OCI-LY3 (cell line): ENCODE data around the gene RIOX2.
A peak's percentile ranks its signal among the peaks of the same experiment; 100 is the strongest.

Experiments used
- H2AFZ ChIP-seq: fragments of 200-600, 300-600 bp; shearing (Covaris generic); 2 replicates; pipeline ENCODE4 v1.6.0; 2014; ENCODE audit warnings: antibody characterized with exemption, low read depth, low read length
- H3K27ac ChIP-seq: fragments of 200-600, 300-600 bp; sonication (generic); 2 replicates; pipeline ENCODE4 v1.5.1; 2014; ENCODE audit warnings: mild to moderate bottlenecking, low read length, moderate library complexity, mixed read lengths
- H3K27me3 ChIP-seq: fragments of 200-600, 300-600 bp; sonication (generic); 2 replicates; pipeline ENCODE4 v1.6.1; 2014; ENCODE audit warnings: low read depth, low read length, mixed read lengths
- H3K36me3 ChIP-seq: fragments of 200-600, 300-600 bp; sonication (generic); replicated peaks from 2 replicates; pipeline ENCODE3; 2014; ENCODE audit warnings: low read depth, low read length, mixed read lengths
- H3K4me1 ChIP-seq: fragments of 300-600, 200-600 bp; sonication (generic); 2 replicates; pipeline ENCODE4 v1.6.1; 2014; ENCODE audit warnings: low read length, mixed read lengths
- H3K4me2 ChIP-seq: fragments of 200-600, 300-600 bp; sonication (generic); 2 replicates; pipeline ENCODE4 v1.6.1; 2014; ENCODE audit warnings: low read length, mixed read lengths
- H3K4me3 ChIP-seq: fragments of 300-600, 200-600 bp; sonication (generic); 2 replicates; pipeline ENCODE4 v1.5.1; 2014; ENCODE audit warnings: antibody characterized with exemption, mild to moderate bottlenecking, low read length, moderate library complexity
- H3K79me2 ChIP-seq: fragments of 300-600, 200-600 bp; shearing (Covaris generic); 2 replicates; pipeline ENCODE4 v1.6.1; 2014; ENCODE audit warnings: mild to moderate bottlenecking, low read length, mixed read lengths
- H3K9ac ChIP-seq: fragments of 300-600, 200-600 bp; shearing (Covaris generic); 2 replicates; pipeline ENCODE4 v1.6.0; 2014; ENCODE audit warnings: mild to moderate bottlenecking, low read length, moderate library complexity
- H3K9me3 ChIP-seq: fragments of 200-600, 300-600 bp; shearing (Covaris generic); 2 replicates; pipeline ENCODE4 v1.6.1; 2014; ENCODE audit warnings: low read length, mixed read lengths; ENCODE audit not compliant: insufficient read depth
- H4K20me1 ChIP-seq: fragments of 200-600, 300-600 bp; sonication (generic); 2 replicates; pipeline ENCODE4 v1.6.1; 2016; ENCODE audit warnings: low read length, mixed read lengths; ENCODE audit not compliant: insufficient read depth
- CTCF ChIP-seq: fragments of 200-600, 300-600 bp; sonication (generic); IDR thresholded peaks from 2 replicates; pipeline ENCODE4 v1.5.1; 2014; ENCODE audit warnings: antibody characterized with exemption, low read length, low read depth
- EZH2phosphoT487 ChIP-seq: fragments of 200-600 bp; shearing (Covaris generic); IDR thresholded peaks from 2 replicates; pipeline ENCODE4 v1.6.1; 2018; ENCODE audit warnings: antibody characterized with exemption, mixed run types, low read depth

Gene RIOX2

GRCh38 chr3:97981886-97982285 is 9.7 kb upstream of the RIOX2 start:
- no peaks in the 10 kb centered on the region for H3K9me3 ChIP-seq
- no peak for TF ChIP-seq EZH2phosphoT487
- TF ChIP-seq CTCF = no peak
- H3K4me1 ChIP-seq = no peaks in the 10 kb centered on the region
- H3K36me3 ChIP-seq = no peaks in the 10 kb centered on the region
- no peaks in the 10 kb centered on the region for H3K79me2 ChIP-seq
- H3K9ac ChIP-seq = no peak overlapping the region
- no peak overlapping the region for H3K4me3 ChIP-seq
- no peaks in the 10 kb centered on the region for H3K27me3 ChIP-seq
- H3K4me2 ChIP-seq = no peak overlapping the region
- no peak overlapping the region for H3K27ac ChIP-seq
- no peaks in the 10 kb centered on the region for H4K20me1 ChIP-seq
- H2AFZ ChIP-seq = no peak overlapping the region

DNA sequence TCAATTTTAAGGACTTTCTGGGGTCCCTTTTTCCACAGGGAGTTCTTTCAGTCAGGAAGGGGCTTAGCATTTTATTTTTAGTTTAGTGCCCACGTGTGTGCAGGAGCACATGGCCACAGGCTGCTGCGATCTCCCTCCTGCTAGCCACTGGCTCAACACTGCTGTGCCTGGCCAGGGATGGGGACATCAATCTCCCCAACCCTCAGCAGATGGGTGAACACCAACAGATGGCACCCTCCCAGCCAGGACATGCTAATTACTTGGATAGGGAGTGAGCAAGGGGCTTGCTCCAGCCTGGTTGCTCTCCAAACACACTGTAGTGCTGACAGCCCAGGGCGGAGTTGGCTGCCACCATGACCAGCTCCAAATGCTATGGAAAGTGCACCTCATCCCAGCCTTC is 7.4 kb upstream of the RIOX2 start:
- H4K20me1 ChIP-seq = no peaks in the 10 kb centered on the region
- H3K9me3 ChIP-seq = no peaks in the 10 kb centered on the region
- H3K27ac ChIP-seq = no peak overlapping the region
- H3K9ac ChIP-seq = no peak overlapping the region
- no peaks in the 10 kb centered on the region for H3K79me2 ChIP-seq
- H3K4me1 ChIP-seq = peaks cover 7% of the 10 kb centered on the region
- H3K4me3 ChIP-seq = no peak overlapping the region
- no peaks in the 10 kb centered on the region for H3K27me3 ChIP-seq
- H2AFZ ChIP-seq = no peak overlapping the region
- TF ChIP-seq EZH2phosphoT487 = no peak
- no peak for TF ChIP-seq CTCF
- no peak overlapping the region for H3K4me2 ChIP-seq
- no peaks in the 10 kb centered on the region for H3K36me3 ChIP-seq

DNA sequence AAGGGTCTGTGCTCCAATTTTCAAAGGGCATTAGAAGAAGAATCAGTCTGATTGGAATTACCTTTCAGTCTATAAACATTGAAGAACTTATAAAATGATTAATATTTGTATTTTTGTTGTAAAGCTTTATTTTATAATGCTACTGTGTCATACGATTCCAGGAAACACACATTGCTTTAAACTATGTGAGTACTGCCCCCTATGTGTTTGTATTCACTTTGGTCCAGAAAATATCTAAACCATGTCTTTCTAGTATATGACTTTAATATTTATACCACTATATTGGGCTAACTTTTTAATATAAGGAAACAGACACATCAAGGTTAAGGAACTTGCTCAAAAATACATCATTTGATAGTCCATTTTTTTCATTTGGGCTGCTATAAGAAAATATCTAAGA is 3.2 kb upstream of the RIOX2 start:
- no peak overlapping the region for H2AFZ ChIP-seq
- no peaks in the 10 kb centered on the region for H4K20me1 ChIP-seq
- no peaks in the 10 kb centered on the region for H3K36me3 ChIP-seq
- no peaks in the 10 kb centered on the region for H3K9me3 ChIP-seq
- TF ChIP-seq EZH2phosphoT487 (no peak), CTCF (peak; percentile 49)
- H3K4me1 ChIP-seq = peaks cover 18% of the 10 kb centered on the region
- H3K27ac ChIP-seq = no peak overlapping the region
- no peaks in the 10 kb centered on the region for H3K27me3 ChIP-seq
- H3K9ac ChIP-seq = no peak overlapping the region
- peaks cover 21% of the 10 kb centered on the region for H3K79me2 ChIP-seq
- H3K4me2 ChIP-seq = no peak overlapping the region
- H3K4me3 ChIP-seq = no peak overlapping the region

DNA sequence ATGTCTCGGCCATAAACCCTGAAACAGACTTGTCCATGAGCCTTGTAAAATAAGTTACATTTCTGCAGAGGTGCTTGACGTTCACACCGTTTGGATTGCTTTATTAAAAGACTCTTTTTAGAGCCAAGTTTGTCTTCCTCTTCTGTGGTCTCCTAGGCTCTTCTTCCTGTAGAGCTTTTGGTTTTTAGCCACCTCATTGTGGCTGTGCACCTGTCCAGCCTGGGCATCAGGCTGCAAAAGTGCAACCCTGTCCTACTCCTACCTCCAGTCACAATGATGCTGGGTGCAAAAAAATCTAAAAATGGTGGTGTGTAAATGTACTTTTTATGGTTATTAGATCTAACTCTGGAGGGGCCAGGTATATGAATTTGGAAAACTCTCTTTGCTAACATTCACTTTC is 2.8 kb upstream of the RIOX2 start:
- no peak overlapping the region for H3K4me3 ChIP-seq
- no peak overlapping the region for H3K4me2 ChIP-seq
- H3K9ac ChIP-seq = no peak overlapping the region
- no peaks in the 10 kb centered on the region for H3K27me3 ChIP-seq
- no peaks in the 10 kb centered on the region for H3K36me3 ChIP-seq
- H3K27ac ChIP-seq = no peak overlapping the region
- TF ChIP-seq EZH2phosphoT487 (no peak), CTCF (no peak)
- peaks cover 26% of the 10 kb centered on the region for H3K79me2 ChIP-seq
- H2AFZ ChIP-seq = no peak overlapping the region
- no peaks in the 10 kb centered on the region for H3K9me3 ChIP-seq
- peaks cover 23% of the 10 kb centered on the region for H3K4me1 ChIP-seq
- no peaks in the 10 kb centered on the region for H4K20me1 ChIP-seq
